HepG2 (cell line): ENCODE data around the gene GPR89B. TPM values are rescaled to one million over a fixed set of nuclear protein-coding genes. Genes with fewer than 3 reads are reported as not detected.

ENCODE experiments used
- CCAR2 ChIP-seq: fragments of 200-400 bp; formaldehyde crosslinking; optimal IDR thresholded peaks from 2 replicates; pipeline ENCODE3; 2018; ENCODE audit warnings: low read depth, mild to moderate bottlenecking, low read length, moderate library complexity
- NFIC ChIP-seq: IDR thresholded peaks from 2 replicates; pipeline ENCODE4 v1.6.1; 2012; ENCODE audit warnings: mild to moderate bottlenecking, low read length, inconsistent platforms
- RFXANK ChIP-seq: IDR thresholded peaks from 2 replicates; pipeline ENCODE4 v1.6.1; 2016
- ZBTB42 ChIP-seq: sonication (generic); formaldehyde crosslinking; IDR thresholded peaks from 2 replicates; pipeline ENCODE4 v1.5.0; 2020; ENCODE audit warnings: mild to moderate bottlenecking, missing genetic modification reagents
- polyA plus RNA-seq, 8 experiments: library from polyadenylated mRNA; depleted of rRNA in 3 of 8; stranded (reverse) in 7 of 8; unstranded in 1 of 8; fragments of >200 nt; fragmentation: Illumina TruSeq in 4 of 8; extraction: Trizol in 4 of 8; gene quantifications; 2 replicates each; pipeline versions ENCODE4 v1.2.1 to v1.2.3, GENCODE V29; 2011 to 2016; ENCODE audit warnings: low read depth in 4 of 8, missing spikeins in 1 of 8, mixed read lengths in 1 of 8; ENCODE audit not compliant: insufficient read depth in 1 of 8
- total RNA-seq, 5 experiments: library from RNA; depleted of rRNA; stranded (reverse); fragments of >200 nt; fragmentation: Illumina TruSeq; extraction: Trizol; gene quantifications; 2 replicates each; pipeline ENCODE4 v1.2.3, GENCODE V29; 2016; ENCODE audit warnings: low read depth in 1 of 5
- TF ChIP-seq, protein P1 (sequence below): sonication (generic); formaldehyde crosslinking; IDR thresholded peaks from 2 replicates; pipeline ENCODE4 v1.5.0; 2020; ENCODE audit warnings: mild to moderate bottlenecking, missing genetic modification reagents, borderline replicate concordance

Gene GPR89B
- total and polyA plus RNA-seq, 2 of the 13 experiments (the other 11 are each of a cell fraction or from before 2014, with no cell fraction given) = 12.2 to 20.1 TPM

DNA sequence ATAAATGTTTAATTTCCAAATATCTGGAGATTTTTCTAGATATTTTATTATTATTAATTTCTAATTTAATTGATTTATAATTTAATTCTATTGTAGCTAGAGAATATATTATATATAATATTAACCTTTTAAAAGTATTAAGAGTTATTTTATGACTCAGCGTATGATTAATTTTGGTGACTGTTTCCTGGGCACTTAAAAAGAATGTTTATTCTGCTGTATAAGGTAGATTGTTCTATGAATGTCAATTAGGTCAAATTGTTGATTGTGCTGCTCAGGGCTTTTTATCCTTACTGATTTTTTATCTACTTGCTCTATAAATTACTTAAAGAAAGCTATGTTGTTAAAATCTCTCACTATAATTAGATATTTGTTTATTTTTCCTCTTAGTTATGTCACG, 45.7 kb upstream of the GPR89B start (continued):
- TF ChIP-seq, protein P1, sequence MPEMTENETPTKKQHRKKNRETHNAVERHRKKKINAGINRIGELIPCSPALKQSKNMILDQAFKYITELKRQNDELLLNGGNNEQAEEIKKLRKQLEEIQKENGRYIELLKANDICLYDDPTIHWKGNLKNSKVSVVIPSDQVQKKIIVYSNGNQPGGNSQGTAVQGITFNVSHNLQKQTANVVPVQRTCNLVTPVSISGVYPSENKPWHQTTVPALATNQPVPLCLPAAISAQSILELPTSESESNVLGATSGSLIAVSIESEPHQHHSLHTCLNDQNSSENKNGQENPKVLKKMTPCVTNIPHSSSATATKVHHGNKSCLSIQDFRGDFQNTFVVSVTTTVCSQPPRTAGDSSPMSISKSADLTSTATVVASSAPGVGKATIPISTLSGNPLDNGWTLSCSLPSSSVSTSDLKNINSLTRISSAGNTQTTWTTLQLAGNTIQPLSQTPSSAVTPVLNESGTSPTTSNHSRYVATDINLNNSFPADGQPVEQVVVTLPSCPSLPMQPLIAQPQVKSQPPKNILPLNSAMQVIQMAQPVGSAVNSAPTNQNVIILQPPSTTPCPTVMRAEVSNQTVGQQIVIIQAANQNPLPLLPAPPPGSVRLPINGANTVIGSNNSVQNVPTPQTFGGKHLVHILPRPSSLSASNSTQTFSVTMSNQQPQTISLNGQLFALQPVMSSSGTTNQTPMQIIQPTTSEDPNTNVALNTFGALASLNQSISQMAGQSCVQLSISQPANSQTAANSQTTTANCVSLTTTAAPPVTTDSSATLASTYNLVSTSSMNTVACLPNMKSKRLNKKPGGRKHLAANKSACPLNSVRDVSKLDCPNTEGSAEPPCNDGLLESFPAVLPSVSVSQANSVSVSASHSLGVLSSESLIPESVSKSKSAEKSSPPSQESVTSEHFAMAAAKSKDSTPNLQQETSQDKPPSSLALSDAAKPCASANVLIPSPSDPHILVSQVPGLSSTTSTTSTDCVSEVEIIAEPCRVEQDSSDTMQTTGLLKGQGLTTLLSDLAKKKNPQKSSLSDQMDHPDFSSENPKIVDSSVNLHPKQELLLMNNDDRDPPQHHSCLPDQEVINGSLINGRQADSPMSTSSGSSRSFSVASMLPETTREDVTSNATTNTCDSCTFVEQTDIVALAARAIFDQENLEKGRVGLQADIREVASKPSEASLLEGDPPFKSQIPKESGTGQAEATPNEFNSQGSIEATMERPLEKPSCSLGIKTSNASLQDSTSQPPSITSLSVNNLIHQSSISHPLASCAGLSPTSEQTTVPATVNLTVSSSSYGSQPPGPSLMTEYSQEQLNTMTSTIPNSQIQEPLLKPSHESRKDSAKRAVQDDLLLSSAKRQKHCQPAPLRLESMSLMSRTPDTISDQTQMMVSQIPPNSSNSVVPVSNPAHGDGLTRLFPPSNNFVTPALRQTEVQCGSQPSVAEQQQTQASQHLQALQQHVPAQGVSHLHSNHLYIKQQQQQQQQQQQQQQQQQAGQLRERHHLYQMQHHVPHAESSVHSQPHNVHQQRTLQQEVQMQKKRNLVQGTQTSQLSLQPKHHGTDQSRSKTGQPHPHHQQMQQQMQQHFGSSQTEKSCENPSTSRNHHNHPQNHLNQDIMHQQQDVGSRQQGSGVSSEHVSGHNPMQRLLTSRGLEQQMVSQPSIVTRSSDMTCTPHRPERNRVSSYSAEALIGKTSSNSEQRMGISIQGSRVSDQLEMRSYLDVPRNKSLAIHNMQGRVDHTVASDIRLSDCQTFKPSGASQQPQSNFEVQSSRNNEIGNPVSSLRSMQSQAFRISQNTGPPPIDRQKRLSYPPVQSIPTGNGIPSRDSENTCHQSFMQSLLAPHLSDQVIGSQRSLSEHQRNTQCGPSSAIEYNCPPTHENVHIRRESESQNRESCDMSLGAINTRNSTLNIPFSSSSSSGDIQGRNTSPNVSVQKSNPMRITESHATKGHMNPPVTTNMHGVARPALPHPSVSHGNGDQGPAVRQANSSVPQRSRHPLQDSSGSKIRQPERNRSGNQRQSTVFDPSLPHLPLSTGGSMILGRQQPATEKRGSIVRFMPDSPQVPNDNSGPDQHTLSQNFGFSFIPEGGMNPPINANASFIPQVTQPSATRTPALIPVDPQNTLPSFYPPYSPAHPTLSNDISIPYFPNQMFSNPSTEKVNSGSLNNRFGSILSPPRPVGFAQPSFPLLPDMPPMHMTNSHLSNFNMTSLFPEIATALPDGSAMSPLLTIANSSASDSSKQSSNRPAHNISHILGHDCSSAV (CRISPR knock-in tag) = no peak
- no peak for TF ChIP-seq RFXANK (CRISPR knock-in tag)
- no peak for TF ChIP-seq ZBTB42
- TF ChIP-seq CCAR2 = no peak
- TF ChIP-seq NFIC = no peak
